CD4-positive, alpha-beta T cell treated with Interleukin-6 for 4 hours (primary cell): Measurements from ENCODE around the gene MAPKAP1.

ENCODE experiments used
- DNase-seq: peaks from one replicate; pipeline ENCODE4 v3.0.0-alpha.2; 2020; ENCODE audit warnings: mixed read lengths

The MAPKAP1 gene

DNA sequence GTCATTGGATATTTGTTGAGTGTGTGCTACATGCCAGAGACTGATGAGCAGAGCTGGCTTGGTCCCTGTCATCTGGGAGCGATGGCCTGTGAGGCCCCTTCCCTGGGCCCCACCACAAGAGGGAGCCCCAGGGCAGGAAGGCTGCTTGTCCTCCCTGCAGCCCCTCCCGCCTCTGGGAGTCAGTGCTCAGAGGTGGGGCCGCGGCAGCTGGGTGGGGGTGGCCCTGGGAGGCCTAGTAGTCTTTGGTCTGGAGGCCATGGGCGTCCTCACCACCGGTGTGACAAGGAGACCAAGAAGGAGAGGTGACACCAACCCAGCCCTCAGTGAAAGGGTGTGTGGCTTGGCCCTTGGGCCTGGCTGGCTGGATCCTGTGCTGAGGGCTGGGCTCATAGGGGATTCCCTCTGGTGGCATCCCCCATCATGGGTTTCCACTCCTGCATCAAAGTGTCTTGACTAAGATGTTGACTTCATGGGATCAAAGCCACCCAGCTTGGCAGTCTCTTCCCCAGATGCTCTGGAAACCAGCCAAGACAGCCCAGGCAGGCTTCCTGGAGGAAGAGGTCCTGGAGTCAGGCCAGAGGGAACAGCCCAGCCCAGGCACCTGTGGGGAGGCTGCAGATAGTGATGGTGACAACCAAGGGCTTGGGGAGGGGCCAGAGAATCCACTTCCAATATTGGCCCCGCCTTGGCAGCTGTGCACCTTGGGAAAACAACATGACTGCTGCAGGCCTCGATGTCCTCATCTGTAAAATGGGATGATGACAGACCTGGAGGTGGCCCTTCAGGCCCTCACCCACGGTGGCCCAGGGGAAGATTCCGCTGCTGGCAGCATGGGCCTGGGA is 278.7 kb downstream of the MAPKAP1 start:
- DNase-seq = no peak

DNA sequence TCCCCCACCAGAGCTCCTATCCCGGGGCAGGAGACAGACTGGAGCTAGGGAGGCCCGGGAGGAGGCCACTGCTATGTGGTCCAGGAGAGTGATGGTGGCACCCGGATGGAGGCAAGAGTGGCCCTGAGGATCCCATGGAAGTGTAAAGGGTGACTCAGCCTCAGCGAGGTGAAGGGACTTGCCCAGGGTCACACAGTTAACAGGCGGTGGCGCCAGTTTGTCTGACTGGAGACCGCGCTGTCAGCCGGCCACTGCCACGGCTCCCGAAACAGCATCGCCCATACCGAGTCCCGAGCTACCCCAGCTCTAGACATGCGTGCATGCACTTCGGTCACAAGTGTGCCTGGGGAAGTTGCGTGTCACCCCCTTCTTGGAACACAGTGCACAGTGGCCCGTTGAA is 279.5 kb downstream of the MAPKAP1 start:
- no peak for DNase-seq

DNA sequence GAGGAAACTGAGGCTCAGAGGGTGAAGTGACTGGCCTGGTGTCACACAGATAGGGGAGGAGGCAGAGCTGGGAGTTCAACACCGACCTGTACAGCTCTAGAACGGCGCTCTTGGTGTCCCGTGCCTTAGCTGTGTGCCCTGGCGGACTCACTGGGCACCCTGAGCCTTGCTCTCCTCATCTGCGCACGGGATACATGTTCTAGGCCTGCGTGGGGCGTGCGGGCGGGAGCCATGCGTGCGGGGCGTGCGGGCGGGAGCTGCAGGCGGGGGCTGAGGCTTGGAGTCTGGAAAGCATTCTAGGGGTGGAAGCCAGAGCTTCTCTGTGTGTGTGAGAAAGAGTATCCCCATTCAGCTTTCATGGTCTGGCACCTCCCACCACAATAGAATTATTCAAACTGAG is 280.1 kb downstream of the MAPKAP1 start:
- no peak for DNase-seq

DNA sequence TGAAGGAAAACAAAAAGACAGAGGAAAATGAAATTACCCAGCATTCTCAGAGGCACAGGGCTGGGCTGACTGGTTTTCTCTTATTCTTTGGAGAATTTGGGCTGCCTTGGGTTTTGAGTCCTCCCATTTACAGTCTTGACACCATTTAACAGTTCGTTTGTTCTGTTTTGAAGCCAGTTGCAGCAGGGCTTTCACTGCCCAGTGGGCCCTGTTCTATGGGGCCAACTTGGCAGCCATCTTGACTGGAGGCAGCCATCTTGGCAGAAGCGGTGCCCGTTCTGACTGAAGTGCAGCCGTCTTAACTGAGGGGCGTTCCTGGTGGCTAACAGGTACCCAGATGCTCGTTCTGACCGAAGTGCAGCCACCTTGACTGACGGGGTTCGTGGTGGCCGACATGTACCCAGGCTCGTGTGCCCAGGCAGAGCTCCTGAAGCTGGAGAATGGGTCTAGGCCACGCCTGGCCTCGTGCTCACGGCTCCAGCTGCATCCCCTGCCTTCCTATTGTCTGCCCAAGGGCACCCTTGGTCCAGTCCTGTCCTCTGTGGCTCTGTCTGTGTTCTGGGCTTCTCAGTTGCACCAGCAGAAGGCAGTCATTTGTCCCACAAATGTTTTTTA is 281.0 kb downstream of the MAPKAP1 start:
- no peak for DNase-seq

DNA sequence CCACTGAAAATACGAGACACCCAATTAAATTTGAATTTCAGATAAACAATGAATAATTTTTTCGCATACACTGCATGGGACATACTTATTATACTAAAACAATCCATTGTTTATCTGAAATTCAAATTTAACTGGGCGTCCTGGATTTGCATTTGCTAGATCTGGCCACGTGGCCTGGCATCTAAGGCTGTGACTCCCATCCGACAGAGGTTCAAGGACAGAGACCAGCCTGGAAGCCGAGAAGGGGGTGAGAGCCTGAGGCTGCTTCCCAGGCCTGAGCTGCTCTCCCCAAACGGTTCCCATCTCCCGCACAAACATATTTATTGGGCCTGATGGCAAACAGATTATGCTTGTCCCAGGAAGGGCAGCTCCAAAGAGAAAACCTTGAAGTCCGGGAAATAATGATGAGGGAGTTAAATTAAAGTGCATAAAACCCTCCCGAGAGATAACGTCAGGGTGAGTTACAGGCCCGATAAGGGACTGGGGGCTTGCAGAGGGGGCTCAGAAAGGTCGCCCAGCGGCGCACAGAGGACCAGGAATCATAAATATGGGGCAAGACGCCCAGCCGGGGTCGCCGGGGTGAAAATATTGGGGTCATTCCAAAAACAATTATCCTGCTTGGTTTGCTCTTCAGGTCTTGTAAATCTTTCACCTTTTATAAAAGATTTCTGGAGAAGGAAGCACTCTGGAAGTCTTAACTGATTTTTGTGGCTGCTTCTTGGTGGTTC is 281.7 kb downstream of the MAPKAP1 start:
- no peak for DNase-seq

DNA sequence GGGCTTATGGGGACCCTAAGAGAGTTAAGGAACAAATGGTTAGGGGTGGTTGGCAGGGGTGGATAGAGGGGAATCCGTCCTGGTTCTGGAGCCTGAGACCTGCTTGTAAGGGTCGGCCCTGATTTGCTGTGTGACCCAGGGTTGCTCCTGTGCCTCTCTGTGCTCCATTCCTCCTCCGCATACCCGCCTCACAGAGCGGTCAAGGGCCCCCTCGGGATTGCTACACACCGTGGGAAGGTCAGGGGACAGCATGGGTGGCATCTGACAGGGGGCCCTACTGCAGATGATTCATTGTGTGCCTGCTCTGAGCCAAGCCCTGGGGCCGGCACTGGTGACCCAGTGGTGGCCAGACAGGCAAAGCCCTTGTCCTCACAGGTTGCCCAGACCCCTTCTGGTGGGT is 283.0 kb downstream of the MAPKAP1 start:
- DNase-seq = no peak

DNA sequence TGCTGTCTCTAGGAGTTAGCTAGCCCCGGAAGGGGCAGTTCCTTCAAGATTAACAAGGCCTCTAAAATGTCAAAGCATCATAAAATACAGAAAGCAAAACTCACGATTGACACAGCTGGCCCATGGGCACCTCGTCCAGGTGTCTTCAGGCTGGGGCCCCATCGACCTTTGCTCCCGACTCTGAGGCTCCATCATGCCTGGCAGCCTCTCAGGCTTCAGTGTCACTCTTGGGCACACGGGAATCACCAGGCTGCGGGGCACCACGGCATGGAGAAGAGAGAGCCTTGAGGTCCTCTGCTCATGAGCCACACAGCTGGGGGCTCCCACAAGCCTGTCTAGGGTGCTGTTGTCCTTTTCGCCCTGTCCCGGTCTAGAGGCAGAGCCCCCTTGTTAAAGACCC is 284.2 kb downstream of the MAPKAP1 start:
- no peak for DNase-seq

DNA sequence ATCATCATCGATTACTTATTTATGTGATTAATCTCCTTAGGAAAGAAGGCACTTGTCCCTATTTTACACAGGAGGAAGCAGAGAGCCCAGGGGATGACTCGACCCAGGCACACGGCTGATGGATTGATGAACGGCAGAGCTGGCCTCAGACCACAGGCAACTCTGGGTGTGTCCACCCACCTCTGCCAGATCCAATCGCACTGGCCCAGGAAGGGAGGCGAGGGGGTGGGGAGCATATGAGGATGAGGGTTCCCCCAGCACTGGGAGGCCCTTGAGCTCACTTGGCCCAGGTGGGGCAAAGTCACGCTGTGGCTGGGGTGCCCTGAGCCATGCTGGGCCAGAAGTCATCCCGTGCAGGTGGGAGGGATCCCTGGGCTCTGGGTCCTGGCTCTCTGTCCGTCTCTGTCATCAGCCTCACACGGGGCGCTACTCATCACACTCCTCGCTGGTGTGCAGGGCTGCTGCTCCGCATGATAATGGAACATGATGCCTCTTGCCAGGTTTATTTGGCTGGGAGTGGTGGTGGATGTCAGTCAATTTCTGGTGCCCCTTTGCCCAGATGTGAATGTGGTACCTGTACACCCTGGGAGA is 285.3 kb downstream of the MAPKAP1 start:
- DNase-seq = no peak

DNA sequence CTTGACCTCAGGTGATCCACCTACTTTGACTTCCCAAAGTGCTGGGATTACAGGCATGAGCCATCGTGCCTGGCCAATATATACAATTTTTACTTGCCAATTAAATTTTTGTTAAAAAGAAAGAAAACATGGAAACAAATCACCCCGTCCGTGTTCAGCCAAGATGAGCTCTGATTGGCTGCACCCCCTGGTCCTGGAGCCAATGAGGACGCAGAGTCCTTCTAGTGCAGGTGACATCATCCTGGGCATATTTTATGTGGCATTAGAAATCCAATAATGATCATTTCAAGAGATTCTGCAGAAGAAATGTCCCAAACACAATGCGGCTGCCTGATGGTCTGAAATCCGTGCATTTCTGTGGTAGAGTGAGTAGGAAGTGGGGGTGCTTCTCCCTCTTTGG is 285.8 kb downstream of the MAPKAP1 start:
- no peak for DNase-seq

DNA sequence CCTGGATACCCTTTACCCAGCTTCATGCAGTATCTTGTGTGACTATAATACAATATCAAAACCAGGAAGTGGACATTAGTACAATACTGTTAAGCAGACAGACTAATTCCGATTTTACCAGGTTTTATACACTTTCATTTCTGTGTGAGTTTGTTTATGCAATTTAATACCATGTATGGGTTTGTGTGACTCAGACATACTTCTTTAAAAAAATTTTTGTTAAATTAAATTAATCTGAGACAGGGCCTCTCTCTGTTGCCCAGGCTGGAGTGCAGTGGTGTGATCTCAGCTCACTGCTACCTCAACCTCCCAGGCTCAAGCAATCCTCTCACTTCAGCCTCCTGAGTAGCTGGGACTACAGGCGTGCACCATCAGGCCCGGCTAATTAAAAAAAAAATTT is 288.6 kb downstream of the MAPKAP1 start:
- DNase-seq = no peak

DNA sequence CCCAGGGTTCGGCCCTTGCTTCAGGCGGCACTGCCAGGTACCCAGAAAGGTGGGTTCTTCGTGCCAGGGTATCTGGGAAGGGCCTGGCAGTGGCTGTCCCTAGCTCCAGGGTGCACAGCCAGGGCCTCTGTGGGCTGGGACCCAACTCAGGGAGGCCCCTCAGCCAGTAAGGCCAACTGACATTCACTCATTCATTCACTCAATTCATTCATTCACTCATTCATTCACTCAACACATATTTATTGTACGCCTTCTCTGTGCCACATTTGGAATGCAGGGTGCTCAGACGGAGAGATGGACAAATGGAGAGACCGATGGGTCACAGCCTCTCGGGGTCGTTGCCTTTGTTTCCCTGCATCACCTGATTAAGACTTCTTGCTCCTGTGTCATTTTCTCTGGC is 290.5 kb downstream of the MAPKAP1 start:
- DNase-seq = no peak

DNA sequence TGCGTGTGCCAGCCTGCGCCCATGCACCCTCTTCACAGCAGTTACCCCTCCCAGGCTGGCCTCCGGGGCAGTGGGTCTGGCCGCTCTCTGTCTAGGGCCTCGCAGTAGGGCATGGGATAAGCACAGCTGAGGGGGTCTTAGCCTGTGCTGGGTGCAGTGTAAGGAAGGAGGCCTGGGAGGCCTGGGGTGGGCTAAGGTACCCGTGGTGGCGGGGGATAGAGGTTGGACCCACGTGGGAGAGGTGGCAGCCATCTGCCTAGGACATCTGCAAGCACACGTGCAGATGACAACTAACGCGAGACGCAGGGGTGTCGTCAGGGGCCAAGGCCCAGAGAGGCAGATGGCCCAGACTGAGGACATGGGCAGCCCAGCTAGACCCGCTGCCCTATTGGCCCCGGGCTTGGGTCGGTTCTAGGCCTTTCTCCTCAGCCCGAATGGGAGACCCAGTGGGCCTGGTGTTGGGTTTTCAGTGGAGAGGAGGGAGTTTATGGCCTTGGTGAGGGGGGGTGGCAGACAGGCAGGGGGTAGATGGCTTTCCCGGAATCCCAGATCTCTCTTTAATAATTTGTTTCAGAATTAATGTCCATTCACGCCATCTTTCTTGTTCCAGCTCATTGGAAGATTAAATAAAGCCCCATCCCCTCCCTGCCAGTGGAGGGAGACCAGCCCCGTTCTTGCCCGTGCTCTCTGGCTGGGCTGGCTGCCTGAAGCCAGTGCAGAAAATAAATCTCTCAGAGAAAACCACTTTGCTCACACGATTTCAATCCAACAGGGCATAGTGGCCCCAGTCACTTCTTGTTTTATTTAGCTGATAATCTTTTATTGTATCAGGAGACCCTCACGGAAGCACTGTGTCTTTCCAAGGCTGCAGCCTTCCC is 291.2 kb downstream of the MAPKAP1 start:
- DNase-seq = no peak

DNA sequence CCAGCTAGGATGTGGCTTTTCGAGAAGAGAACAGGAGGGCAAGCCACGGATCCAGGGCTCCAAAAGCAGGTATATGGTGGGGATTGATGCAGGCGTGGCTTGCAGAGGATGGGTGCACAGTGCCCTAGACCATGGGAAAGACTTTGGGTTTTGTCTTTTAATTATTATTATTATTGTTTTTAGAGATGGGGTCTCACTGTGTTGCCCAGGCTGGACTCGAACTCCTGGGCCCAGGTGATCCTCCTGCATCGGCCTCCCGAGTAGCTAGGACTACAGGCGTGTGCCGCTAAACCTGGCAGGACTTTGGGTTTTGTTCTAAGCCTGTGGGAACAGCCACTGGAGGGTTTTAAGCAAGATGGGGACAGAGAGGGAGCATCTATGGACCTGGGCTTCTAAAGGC is 293.4 kb downstream of the MAPKAP1 start:
- no peak for DNase-seq

DNA sequence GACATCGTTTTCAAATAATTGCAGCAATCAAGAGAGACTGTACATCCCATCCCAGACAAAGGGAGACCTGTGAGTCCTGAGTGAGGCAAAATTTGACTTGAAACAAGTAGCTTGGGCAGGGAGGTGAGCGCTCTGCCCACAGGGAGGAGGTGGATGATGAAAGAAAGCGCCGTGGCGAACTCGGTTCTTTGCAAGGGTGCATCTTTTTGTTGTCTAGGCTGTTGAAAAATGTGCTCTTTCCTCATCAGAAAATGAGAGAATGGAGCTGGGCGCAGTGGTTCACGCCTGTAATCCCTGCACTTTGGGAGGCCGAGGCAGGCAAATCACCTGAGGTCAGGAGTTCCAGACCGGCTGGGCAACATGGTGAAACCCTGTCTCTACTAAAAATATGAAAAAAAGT is 294.8 kb downstream of the MAPKAP1 start:
- DNase-seq = no peak

DNA sequence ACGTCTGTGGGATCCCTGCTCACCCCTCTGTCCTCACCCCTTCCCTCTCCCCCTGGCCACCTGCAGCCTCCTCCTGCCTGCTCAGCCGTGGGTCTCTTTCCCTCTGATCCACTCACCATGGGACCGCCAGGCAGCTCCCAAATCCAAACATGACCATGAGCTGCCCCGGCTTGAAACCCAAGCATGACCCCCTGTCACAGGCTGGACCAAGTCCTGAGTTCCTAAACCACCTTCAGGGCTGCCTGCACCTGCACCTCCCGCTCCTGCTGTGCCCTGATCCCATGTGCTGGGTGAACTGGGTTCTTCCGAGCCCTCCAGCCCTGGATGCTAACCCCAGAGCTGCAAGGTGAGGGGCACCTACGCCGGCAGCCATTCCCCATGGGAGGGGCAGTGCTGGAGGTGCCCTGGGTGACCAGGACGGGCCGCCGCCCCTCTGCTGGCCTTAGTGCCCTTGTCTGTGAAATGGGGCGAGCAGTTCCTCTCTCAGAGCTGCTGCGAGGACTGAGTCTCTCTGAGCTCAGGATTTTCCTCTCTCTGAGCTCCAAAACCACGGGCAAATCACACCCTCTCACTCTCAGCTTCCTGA is 295.7 kb downstream of the MAPKAP1 start:
- DNase-seq = no peak

DNA sequence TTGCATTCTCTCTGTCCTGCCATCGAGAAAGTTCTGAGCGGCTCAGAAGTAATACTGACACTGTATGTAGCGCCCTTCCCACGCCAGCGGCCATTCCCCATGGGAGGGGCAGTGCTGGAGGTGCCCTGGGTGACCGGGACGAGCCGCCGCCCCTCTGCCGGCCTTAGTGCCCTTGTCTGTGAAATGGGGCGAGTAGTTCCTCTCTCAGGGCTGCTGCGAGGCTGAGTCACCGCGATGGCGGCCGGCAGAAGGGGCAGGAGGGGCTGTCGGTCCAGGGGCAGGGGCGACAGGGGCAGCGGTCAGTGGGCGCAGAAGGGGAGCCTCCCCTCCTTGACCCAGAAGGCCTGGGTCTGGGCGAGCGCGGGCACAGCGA is 296.5 kb downstream of the MAPKAP1 start:
- DNase-seq = no peak

DNA sequence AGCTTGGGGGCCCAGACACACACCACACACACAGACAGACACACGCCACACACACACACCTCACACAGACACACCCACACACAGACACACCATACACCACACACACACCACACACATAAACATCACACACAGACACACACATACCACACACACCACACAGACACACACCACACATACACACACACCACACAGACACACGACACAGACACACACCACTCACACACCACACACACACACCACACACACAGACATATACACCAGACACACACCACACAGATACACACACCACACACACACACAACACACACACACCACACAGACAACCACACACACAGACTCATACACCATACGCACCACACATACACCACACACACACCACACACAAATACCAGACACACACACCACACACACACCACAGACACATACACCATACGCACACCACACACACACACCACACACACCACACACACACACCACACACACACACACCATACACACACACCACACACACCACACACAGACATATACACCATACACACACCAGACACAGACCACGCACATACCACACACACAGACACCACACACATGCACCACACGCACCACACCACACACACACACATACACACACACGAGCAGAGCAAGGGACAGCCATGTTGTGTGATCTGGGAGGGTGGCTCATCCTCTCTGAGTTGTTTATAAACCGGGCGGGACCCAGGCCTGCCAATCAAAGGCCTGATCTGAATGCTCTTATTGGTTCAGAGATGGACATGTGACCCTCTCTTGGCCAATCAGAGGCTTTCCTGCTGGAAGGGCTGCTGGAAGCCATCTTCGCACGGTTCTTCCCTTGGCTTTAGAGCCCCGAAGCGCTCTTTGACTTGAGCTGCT is 297.1 kb downstream of the MAPKAP1 start:
- DNase-seq = no peak

DNA sequence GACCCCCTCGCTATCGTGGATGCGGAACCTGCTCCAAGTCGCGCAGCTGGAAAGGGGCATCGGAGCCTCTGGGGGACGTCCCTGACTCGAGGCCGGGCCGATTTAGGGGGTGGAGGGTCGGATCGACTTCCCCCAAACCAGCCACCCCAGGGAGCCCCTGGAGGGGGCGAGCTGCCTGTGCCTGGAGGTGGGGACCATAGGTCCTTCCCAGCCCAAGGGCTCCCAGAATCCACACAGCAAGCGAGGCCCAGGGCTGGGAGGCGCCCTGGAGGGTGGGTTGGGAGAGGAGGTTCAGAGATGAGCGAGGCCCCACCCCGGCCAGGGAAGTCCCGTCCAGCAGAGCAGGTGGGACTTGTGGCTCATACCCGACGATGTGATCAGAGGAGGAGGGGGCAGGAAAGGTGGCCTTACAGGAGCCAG is 297.8 kb downstream of the MAPKAP1 start:
- DNase-seq = no peak

DNA sequence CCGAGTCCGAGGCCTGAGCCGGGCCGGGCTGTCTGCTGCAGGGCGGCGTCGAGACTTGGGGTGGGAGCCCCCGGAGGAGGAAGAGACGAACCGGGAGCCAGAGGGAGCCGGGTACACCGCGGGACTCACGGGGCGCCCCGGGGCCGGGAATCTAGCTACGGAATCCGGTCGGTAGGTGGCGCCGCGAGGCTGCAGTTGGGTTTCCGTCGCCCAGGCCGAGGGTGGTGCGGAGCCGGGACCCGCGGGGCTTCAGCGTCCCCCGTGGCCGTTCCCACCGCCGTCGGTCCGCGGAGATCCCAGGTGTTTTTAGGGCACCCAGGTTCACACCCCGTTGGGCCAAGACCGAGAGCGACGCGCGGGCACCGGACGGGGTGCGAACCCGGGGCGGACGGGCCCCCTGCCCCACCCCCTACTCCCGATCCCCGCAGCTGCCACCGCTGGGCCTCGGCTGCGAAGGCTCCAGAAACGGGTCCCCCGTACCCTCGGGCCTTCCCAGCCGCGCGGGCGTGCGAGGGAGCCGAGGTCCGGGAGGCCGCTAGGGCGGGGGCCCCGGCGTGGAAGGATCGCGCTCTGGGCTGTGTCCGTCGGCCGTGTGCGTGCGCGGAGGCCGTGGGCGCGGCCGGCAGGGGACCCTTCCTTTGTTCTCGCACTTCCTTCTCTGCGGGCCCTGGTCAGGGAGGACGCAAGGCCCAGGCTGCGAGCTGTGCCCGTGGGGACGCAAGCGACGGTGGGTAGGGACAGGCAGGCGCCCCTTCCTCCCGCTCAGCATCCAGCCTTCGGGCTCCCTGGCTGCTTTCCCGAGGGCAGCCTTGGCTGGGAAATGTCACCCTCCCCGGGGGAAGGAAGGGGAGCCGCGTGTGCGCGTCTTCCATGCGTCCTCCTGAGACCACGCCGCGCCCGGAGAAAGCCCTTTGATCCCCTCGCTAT is 298.8 kb downstream of the MAPKAP1 start:
- DNase-seq = peak; percentile 79

DNA sequence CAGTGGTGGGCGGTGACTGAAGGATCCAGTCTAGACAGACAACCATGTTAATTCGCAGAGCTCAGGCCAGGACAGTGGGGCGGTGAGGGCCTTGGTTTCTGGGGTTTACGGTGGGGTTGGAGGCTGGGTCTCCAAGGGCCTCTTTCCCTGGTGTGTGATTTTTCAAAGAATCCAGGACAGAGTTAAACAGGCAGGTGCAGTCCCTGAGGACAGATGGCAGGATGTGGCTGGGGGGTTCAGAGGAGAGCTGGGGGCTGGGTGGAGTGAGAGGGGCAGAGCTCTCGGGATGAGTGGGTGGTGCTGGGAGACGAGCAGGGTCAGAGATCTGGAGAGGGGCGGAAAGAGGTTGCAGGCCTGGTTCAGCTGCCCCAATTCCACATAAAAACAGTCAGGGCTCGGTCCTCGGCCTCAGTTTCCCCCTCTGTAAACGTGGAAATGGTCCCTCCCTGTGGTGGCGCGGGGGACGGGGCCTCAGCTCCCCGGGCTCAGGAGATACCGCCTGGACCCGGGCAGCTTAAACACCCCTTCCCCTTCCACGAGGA is 299.5 kb downstream of the MAPKAP1 start:
- no peak for DNase-seq
